Esophagus muscularis mucosa (tissue), 4 donors: Measurements from ENCODE around the gene CCT3.

Experiments used
- CTCF ChIP-seq, 3 experiments: fragments of 200-600 bp in 2 of 3; fragments of 450-650 bp in 1 of 3; sonication (generic) in 2 of 3; IDR thresholded peaks; one replicate each; pipeline ENCODE4 v1.5.1; 2017 to 2019; ENCODE audit warnings: antibody characterized with exemption in 3 of 3, mild to moderate bottlenecking in 2 of 3, moderate library complexity in 1 of 3
- EP300 ChIP-seq: sonication (generic); formaldehyde crosslinking; IDR thresholded peaks from one replicate; pipeline ENCODE4 v1.6.1; 2017; ENCODE audit warnings: antibody characterized with exemption
- POLR2A ChIP-seq: fragments of 450-650 bp; IDR thresholded peaks from one replicate; pipeline ENCODE4 v1.6.1; 2017; ENCODE audit warnings: antibody characterized with exemption, moderate library complexity, mild to moderate bottlenecking, low read depth
- POLR2AphosphoS5 ChIP-seq, 2 donors: sonication (generic); formaldehyde crosslinking; IDR thresholded peaks; one replicate each; pipeline ENCODE4 v1.6.1; 2017; ENCODE audit warnings: antibody characterized with exemption in 2 of 2

GRCh38 chr1:156281281-156281680, 56.8 kb downstream of the CCT3 start:
- TF ChIP-seq CTCF (IDR thresholded peaks at IDR 0.05) = no peak
- TF ChIP-seq POLR2A = no peak
- TF ChIP-seq POLR2AphosphoS5 (IDR thresholded peaks at IDR 0.05) = no peak
- TF ChIP-seq EP300 = no peak
